ENCODE measurements around the gene INHBA. TPM values are rescaled to one million over a fixed set of nuclear protein-coding genes. Genes with fewer than 3 reads are reported as not detected.

INHBA gene
- polyA plus RNA-seq, 1 donor (not counting 4 experiments of a cell fraction or from before 2014, with no cell fraction given), result 51.4 TPM

GRCh38 chr7:41643616-41644015 lies 59.3 kb downstream of the INHBA start:
- dilution Hi-C loops (cut with MboI; ENCODE audit: extremely low pct_ligation_motif_present, low sequenced_read_pairs), result no loop called here
- Histone ChIP-seq H3K9me3 (ENCODE audit: control insufficient read depth, low read depth, low read length) (no peaks in the 10 kb centered on the region), H3K4me2 (ENCODE audit: control insufficient read depth, extremely low read depth, insufficient read depth, low read depth, low read length) (no peak overlapping the region), H3K27ac (ENCODE audit: control insufficient read depth, insufficient read depth, low read length) (no peak overlapping the region), H3K9ac (ENCODE audit: control insufficient read depth, extremely low read depth, insufficient read depth, low read length) (no peak overlapping the region), H2AFZ (ENCODE audit: control insufficient read depth, low read length) (no peak overlapping the region), H3K4me3 (ENCODE audit: control insufficient read depth in 2 of 3, extremely low read depth in 1 of 3, insufficient read depth in 2 of 3, low read depth in 1 of 3, low read length in 3 of 3) (no peak overlapping the region), H3K9me1 (ENCODE audit: control insufficient read depth, extremely low read depth, insufficient read depth, low read length) (no peaks in the 10 kb centered on the region), H3K36me3 (ENCODE audit: control insufficient read depth in 2 of 2, extremely low read depth in 1 of 2, insufficient read depth in 2 of 2, low read length in 2 of 2) (no peaks in the 10 kb centered on the region), H3K4me1 (ENCODE audit: control insufficient read depth, extremely low read depth, insufficient read depth, low read length) (no peaks in the 10 kb centered on the region), H3K27me3 (ENCODE audit: control insufficient read depth, extremely low read depth, insufficient read depth, low read length) (no peaks in the 10 kb centered on the region), H3K79me2 (ENCODE audit: control insufficient read depth, insufficient read depth, low read length) (no peaks in the 10 kb centered on the region), H4K20me1 (ENCODE audit: control insufficient read depth, extremely low read depth, insufficient read depth, low read length) (no peaks in the 10 kb centered on the region)
- FAIRE-seq (no peak), DNase-seq (ENCODE audit: low read depth, low spot score) (no peak)
- TF ChIP-seq CTCF (optimal IDR thresholded peaks at IDR 0.05 in 1 of 3, IDR thresholded peaks at IDR 0.05 in 1 of 3, conservative IDR thresholded peaks at IDR 0.05 in 1 of 3; ENCODE audit: extremely low read depth in 1 of 3, insufficient read depth in 2 of 3, low read length in 3 of 3) (no peak), EZH2 (IDR thresholded peaks at IDR 0.05; ENCODE audit: low read length) (no peak)

- no peak overlapping the region for H3K9ac ChIP-seq (ENCODE audit: control insufficient read depth, extremely low read depth, insufficient read depth, low read length)
- FAIRE-seq, result no peak
- H3K4me1 ChIP-seq (ENCODE audit: control insufficient read depth, extremely low read depth, insufficient read depth, low read length), result no peaks in the 10 kb centered on the region
- H3K36me3 ChIP-seq (ENCODE audit: control insufficient read depth in 2 of 2, extremely low read depth in 1 of 2, insufficient read depth in 2 of 2, low read length in 2 of 2), result no peaks in the 10 kb centered on the region
- no peaks in the 10 kb centered on the region for H3K79me2 ChIP-seq (ENCODE audit: control insufficient read depth, insufficient read depth, low read length)
- H3K9me3 ChIP-seq (ENCODE audit: control insufficient read depth, low read depth, low read length), result no peaks in the 10 kb centered on the region
- H3K4me2 ChIP-seq (ENCODE audit: control insufficient read depth, extremely low read depth, insufficient read depth, low read depth, low read length), result no peak overlapping the region
- no peak overlapping the region for H3K27ac ChIP-seq (ENCODE audit: control insufficient read depth, insufficient read depth, low read length)
- dilution Hi-C loops (cut with MboI; ENCODE audit: extremely low pct_ligation_motif_present, low sequenced_read_pairs), result no loop called here
- H3K4me3 ChIP-seq (ENCODE audit: control insufficient read depth in 2 of 3, extremely low read depth in 1 of 3, insufficient read depth in 2 of 3, low read depth in 1 of 3, low read length in 3 of 3), result no peak overlapping the region
- TF ChIP-seq CTCF (optimal IDR thresholded peaks at IDR 0.05 in 1 of 3, IDR thresholded peaks at IDR 0.05 in 1 of 3, conservative IDR thresholded peaks at IDR 0.05 in 1 of 3; ENCODE audit: extremely low read depth in 1 of 3, insufficient read depth in 2 of 3, low read length in 3 of 3) (no peak), EZH2 (IDR thresholded peaks at IDR 0.05; ENCODE audit: low read length) (no peak)
- no peaks in the 10 kb centered on the region for H3K9me1 ChIP-seq (ENCODE audit: control insufficient read depth, extremely low read depth, insufficient read depth, low read length)
- no peak overlapping the region for H2AFZ ChIP-seq (ENCODE audit: control insufficient read depth, low read length)
- no peaks in the 10 kb centered on the region for H4K20me1 ChIP-seq (ENCODE audit: control insufficient read depth, extremely low read depth, insufficient read depth, low read length)
- no peak for DNase-seq (ENCODE audit: low read depth, low spot score)
- H3K27me3 ChIP-seq (ENCODE audit: control insufficient read depth, extremely low read depth, insufficient read depth, low read length), result no peaks in the 10 kb centered on the region
These were observed 61.2 kb downstream of the INHBA start for GRCh38 chr7:41641665-41642014.

Data from keratinocyte (primary cell).